ENCODE results near the gene AMELX.

The AMELX gene

DNA sequence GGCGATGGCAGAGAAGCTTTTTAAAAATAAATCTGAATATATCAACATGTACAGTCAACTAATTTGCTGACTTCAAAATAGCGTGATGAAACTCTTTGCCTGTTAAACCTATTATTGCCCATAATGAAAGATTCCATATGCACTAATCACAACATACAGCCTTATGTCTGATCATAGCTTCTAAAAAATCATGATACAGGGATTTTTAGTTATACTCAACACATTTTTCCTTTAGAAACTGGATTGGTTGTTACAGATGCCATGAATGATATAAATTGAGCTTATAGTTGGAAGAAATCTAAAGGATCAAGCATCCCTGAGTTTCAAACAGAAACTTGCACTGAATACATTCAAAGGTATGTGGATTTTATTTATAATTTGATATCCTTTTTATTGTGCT, at the start of gene AMELX:
Gene AMELX (plus strand): TSS at position 301 of the 400 bp plus-strand sequence. CDS start 1,376 bp downstream, outside the sequence.
- no peak for DNase-seq

DNA sequence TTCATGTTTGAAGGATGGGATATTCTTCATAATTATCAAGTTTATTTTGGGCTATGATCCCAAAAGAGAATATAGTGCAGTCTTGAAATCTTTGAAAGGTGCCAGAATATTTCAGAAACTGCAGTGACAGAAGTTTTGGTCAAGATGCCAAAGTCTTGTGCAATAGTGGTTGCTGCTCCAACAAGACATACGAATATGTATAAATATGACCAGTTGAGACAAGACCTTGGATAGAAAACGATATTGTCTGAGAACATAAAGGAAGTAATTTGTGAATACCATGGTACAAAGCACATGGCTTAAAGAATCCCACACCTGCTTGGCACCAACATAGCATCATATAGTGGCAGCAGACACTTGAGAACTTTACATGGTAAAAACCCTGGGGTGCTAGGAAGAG, 48.6 kb upstream of the AMELX start:
- DNase-seq, result no peak

- no peak for DNase-seq
Measured at GRCh38 chrX:11254417-11255109, 38.6 kb upstream of the AMELX start.

DNA sequence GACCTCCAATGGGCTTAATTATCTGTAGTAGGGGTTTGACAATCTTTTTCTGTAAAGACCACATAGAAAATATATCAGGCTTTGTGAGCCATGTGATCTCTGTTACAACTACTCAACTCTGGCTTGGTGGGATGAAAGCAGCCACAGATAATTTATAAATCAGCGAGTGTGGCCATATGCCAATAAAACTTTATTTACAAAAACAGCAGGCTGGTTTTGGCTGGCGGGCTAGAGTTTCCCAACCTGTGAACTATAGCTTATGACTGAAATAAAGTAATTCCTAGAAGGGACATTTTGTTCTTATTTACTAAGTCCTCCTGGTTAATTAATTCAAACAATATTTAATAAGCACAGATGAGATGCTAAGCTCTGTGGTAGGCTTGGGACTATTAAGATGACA, 35.9 kb upstream of the AMELX start:
- no peak for DNase-seq

- no peak for DNase-seq
Measured at GRCh38 chrX:11257711-11258110, 35.5 kb upstream of the AMELX start.

- DNase-seq, result no peak
Measured at GRCh38 chrX:11259437-11259836, 33.8 kb upstream of the AMELX start.

- no peak for DNase-seq
Measured at GRCh38 chrX:11261260-11261659, 32.0 kb upstream of the AMELX start.

- no peak for DNase-seq
Measured at GRCh38 chrX:11264925-11265324, 28.3 kb upstream of the AMELX start.

GRCh38 chrX:11265352-11265751, 27.9 kb upstream of the AMELX start:
- DNase-seq, result no peak

GRCh38 chrX:11266573-11267003, 26.6 kb upstream of the AMELX start:
- no peak for DNase-seq

DNA sequence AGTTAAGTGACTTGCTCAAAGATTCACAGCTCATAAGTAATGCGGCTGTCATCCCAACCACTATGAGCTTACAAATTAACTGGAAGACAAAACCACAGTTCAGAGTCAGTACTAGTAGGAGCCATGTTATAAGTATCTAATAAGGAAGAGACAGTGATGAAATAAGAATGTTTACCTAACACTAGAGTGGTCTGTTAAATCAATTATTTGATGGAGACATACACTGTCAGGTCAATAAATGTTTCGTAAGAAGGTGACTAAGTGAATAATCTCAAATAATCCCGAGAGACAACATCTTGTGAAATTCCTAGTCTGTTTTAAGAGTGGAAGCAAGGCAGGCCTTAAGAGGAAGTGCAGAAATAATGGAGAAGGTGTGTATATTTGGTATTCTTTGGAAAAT, 25.8 kb upstream of the AMELX start:
- no peak for DNase-seq

GRCh38 chrX:11269006-11269405, 24.2 kb upstream of the AMELX start:
- DNase-seq, result no peak

DNA sequence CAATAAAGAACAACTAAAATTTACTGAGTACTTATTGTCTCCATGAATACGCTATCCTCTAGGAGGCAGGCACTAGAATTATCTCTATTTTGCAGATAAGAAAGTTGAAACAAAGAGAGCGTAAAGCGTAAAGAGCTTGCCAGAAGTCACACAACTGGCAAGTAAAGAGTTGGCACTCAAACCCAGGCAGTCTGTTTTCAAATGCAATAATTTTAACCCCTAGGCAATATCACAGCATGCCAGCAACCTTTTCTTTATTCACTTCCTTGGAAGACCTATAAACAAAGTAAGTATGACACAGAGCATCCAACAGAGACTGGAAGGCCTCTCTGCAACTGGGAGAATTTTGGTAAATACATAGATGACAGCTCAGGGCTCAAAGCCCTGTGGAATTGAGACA, 23.2 kb upstream of the AMELX start:
- DNase-seq, result no peak

DNA sequence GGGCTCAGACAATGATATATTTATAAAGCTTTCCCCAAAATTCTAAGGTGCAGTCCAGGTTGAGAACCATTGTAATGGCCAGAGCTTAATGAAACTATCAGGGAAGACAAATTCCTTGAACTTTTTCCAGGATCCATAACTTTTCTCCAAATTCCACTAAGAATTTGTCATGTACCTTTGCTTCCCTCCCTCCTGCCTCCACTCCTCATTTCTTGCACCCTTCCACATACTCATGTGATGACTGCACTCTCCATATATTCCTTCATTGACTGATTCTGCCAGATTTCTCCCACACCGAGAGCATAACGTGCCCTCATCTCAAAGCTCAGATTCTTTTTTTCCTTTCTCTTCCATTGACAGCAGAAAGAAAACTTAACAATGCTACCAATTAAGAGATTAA, 20.9 kb upstream of the AMELX start:
- no peak for DNase-seq

DNA sequence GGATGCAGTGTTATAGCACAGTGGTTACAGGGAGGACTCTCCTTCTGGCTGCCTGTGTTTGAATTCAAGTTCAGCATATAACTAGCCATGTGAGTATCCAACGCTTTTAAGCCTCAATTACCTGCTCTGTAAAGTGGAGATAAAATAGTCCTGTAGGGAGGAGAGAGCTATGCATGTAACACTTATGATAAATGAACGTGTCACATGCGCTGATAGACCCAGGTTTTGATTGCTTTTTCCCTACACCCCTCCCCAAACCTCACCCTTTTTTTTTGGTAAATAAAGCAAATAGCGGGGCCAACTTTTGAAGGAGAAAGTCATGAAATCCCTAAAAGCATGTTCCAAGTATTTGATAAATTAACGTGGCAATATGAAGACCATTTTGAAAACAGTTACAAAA, 20.4 kb upstream of the AMELX start:
- no peak for DNase-seq

GRCh38 chrX:11273544-11273943, 19.7 kb upstream of the AMELX start:
- DNase-seq, result no peak

GRCh38 chrX:11282043-11282442, 11.2 kb upstream of the AMELX start:
- DNase-seq, result no peak

GRCh38 chrX:11285651-11286050, 7.6 kb upstream of the AMELX start:
- DNase-seq, result no peak

DNA sequence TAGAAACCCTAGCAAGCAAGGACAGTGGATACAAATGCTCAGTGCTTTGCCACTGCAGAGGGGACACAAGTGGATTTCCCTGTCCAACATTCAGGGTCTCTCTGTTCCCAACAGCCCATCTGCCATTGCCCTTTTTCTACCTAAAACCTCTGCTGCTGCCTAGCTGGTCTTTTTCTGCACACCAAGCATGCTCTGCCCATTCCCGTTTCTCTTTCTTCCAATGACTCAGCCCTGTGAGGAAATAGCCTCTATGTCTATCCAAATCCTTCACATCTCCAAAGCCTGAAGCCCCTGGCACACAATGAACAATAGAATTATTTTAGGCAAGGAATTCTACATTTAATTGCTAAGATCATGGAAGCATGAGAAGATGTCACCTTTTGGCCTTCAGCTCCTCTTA, 5.7 kb upstream of the AMELX start:
- DNase-seq, result no peak

- no peak for DNase-seq
Measured at GRCh38 chrX:11290416-11291102, 2.7 kb upstream of the AMELX start.

- DNase-seq, result no peak
Measured at GRCh38 chrX:11296051-11296450, 2.8 kb downstream of the AMELX start.

DNA sequence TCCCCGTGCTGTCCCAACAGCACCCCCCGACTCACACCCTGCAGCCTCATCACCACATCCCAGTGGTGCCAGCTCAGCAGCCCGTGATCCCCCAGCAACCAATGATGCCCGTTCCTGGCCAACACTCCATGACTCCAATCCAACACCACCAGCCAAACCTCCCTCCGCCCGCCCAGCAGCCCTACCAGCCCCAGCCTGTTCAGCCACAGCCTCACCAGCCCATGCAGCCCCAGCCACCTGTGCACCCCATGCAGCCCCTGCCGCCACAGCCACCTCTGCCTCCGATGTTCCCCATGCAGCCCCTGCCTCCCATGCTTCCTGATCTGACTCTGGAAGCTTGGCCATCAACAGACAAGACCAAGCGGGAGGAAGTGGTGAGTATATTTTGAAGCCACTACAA, 5.4 kb downstream of the AMELX start:
- DNase-seq, result no peak

- no peak for DNase-seq
Measured at GRCh38 chrX:11304829-11305228, 11.6 kb downstream of the AMELX start.

DNA sequence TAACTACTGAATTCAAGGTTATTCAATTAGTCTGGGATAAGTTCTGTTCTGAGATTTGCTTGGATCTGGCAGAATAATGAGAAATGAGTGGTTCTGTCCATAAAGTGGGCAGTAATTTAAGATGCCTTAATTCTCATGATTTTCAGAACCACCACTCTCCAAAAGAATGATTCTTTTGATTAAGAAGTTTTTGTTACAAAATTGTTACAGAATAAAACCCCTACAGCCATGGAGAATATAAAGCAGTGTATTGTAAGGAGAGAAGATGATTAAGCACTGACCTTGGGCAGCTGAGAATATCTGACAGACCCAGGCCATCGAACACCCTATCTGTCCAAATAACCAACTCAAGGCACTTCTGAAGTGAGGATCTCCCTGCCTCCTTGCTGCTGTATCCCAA, 12.4 kb downstream of the AMELX start:
- no peak for DNase-seq

GRCh38 chrX:11309220-11309619, 16.0 kb downstream of the AMELX start:
- no peak for DNase-seq
